NCI-H774 (cell line): ENCODE results near the gene SHTN1.
A peak's percentile ranks its signal among the peaks of the same experiment; 100 is the strongest.

Experiments used
- DNase-seq: peaks from one replicate; lab custom pipeline; 2025; lab: John Stamatoyannopoulos, UW

The SHTN1 gene

GRCh38 chr10:116833986-116834985 is 170.7 kb downstream of the SHTN1 start:
- peak; percentile 18 for DNase-seq

- no peak for DNase-seq
Observed at GRCh38 chr10:116831790-116832189, 173.2 kb downstream of the SHTN1 start.
